CD8-positive, alpha-beta memory T cell (primary cell): Measurements from ENCODE around the gene CTNNA2. TPM values are rescaled to one million over a fixed set of nuclear protein-coding genes. Genes with fewer than 3 reads are reported as not detected.

Experiments used
- CTCF ChIA-PET: fragments of 350-600 bp; sonication (Branson Sonifier 250); formaldehyde crosslinking; loops from one replicate; lab custom pipeline; 2021; ENCODE audit warnings: antibody characterized with exemption; lab: Charles Lee
- POLR2A ChIA-PET: fragments of 350-600 bp; sonication (Branson Sonifier 250); formaldehyde crosslinking; loops from one replicate; lab custom pipeline; 2021; ENCODE audit warnings: antibody characterized with exemption; lab: Charles Lee
- DNase-seq, 5 donors: peaks; one replicate each; pipeline versions ENCODE4 v3.0.0 to v3.0.0-alpha.2; 2020 to 2022; ENCODE audit warnings: mixed read lengths in 1 of 5
- H3K27ac ChIP-seq: one replicate; pipeline ENCODE4 v1.7.0; 2013; ENCODE audit warnings: low read depth, mild to moderate bottlenecking, low read length, moderate library complexity
- H3K27me3 ChIP-seq: 2 replicates; pipeline ENCODE4 v1.7.0; 2013; ENCODE audit warnings: low read length, mild to moderate bottlenecking; ENCODE audit not compliant: insufficient read depth, poor library complexity, severe bottlenecking
- H3K36me3 ChIP-seq: 2 replicates; pipeline ENCODE4 v1.7.0; 2013; ENCODE audit warnings: mild to moderate bottlenecking, low read length, moderate library complexity; ENCODE audit not compliant: insufficient read depth
- H3K4me1 ChIP-seq: 2 replicates; pipeline ENCODE4 v1.7.0; 2013; ENCODE audit warnings: mild to moderate bottlenecking, low read length, moderate library complexity; ENCODE audit not compliant: insufficient read depth
- H3K4me3 ChIP-seq: 2 replicates; pipeline ENCODE4 v1.7.0; 2013; ENCODE audit warnings: mild to moderate bottlenecking, low read length
- H3K9me3 ChIP-seq: 2 replicates; pipeline ENCODE4 v1.7.0; 2013; ENCODE audit warnings: mild to moderate bottlenecking, low read length
- H3K27ac Mint-ChIP-seq, 8 donors: one replicate each; pipeline ENCODE4 v1.8.0; 2020 to 2021; ENCODE audit warnings: mixed read lengths in 8 of 8, mild to moderate bottlenecking in 6 of 8, inconsistent platforms in 3 of 8, moderate library complexity in 3 of 8
- H3K27me3 Mint-ChIP-seq, 2 donors: one replicate each; pipeline ENCODE4 v1.8.0; 2020 to 2021; ENCODE audit warnings: mixed read lengths in 2 of 2, mild to moderate bottlenecking in 1 of 2, moderate library complexity in 1 of 2
- H3K36me3 Mint-ChIP-seq, 3 donors: one replicate each; pipeline ENCODE4 v1.8.0; 2020 to 2021; ENCODE audit warnings: mixed read lengths in 3 of 3, inconsistent platforms in 1 of 3, mild to moderate bottlenecking in 1 of 3
- H3K4me1 Mint-ChIP-seq, 3 donors: one replicate each; pipeline ENCODE4 v1.8.0; 2020 to 2021; ENCODE audit warnings: mixed read lengths in 3 of 3, inconsistent platforms in 1 of 3, mild to moderate bottlenecking in 1 of 3
- H3K4me3 Mint-ChIP-seq, 7 donors: one replicate each; pipeline ENCODE4 v1.8.0; 2020 to 2021; ENCODE audit warnings: mixed read lengths in 7 of 7, mild to moderate bottlenecking in 6 of 7, moderate library complexity in 4 of 7, inconsistent platforms in 2 of 7
- H3K9me3 Mint-ChIP-seq, 5 donors: one replicate each; pipeline ENCODE4 v1.8.0; 2020 to 2022; ENCODE audit warnings: mixed read lengths in 5 of 5, mild to moderate bottlenecking in 3 of 5, moderate library complexity in 2 of 5, inconsistent platforms in 1 of 5
- polyA plus RNA-seq: library from polyadenylated mRNA; unstranded; fragments of 300-500 nt; fragmentation: Illumina TruSeq; gene quantifications from one replicate; pipeline ENCODE4 v1.2.3, GENCODE V29; 2021
- total RNA-seq, 2 experiments: library from RNA; stranded (reverse); gene quantifications; one replicate each; pipeline ENCODE4 v1.2.3, GENCODE V29; 2021

Gene CTNNA2
- total and polyA plus RNA-seq, 3 experiments from 2014 or later, result not detected

GRCh38 chr2:80489717-80490116 is 976.9 kb downstream of the CTNNA2 start:
- Mint-ChIP-seq H3K4me3 (no peak overlapping the region), H3K9me3 (peaks cover 0 to 17% (median 14%) of the 10 kb centered on the region in 5 donors), H3K27ac (no peak overlapping the region), H3K4me1 (no peaks in the 10 kb centered on the region), H3K27me3 (no peaks in the 10 kb centered on the region), H3K36me3 (no peaks in the 10 kb centered on the region)
- H3K36me3 ChIP-seq, result no peaks in the 10 kb centered on the region
- H3K27ac ChIP-seq, result no peak overlapping the region
- DNase-seq, result no peak
- CTCF ChIA-PET, result no interaction called here
- no peak overlapping the region for H3K4me3 ChIP-seq
- no peaks in the 10 kb centered on the region for H3K9me3 ChIP-seq
- H3K4me1 ChIP-seq, result no peaks in the 10 kb centered on the region
- H3K27me3 ChIP-seq, result no peaks in the 10 kb centered on the region
- POLR2A ChIA-PET, result no interaction called here

- Histone ChIP-seq H3K36me3 (no peaks in the 10 kb centered on the region), H3K4me3 (no peak overlapping the region), H3K27me3 (no peaks in the 10 kb centered on the region), H3K4me1 (no peaks in the 10 kb centered on the region), H3K9me3 (no peaks in the 10 kb centered on the region), H3K27ac (no peak overlapping the region)
- ChIA-PET CTCF (no interaction called here), POLR2A (no interaction called here)
- DNase-seq, result no peak
- H3K27me3 Mint-ChIP-seq, result no peaks in the 10 kb centered on the region
- H3K27ac Mint-ChIP-seq, result no peak overlapping the region
- no peaks in the 10 kb centered on the region for H3K4me1 Mint-ChIP-seq
- H3K36me3 Mint-ChIP-seq, result no peaks in the 10 kb centered on the region
- peaks cover 5 to 25% (median 20%) of the 10 kb centered on the region in 5 donors for H3K9me3 Mint-ChIP-seq
- H3K4me3 Mint-ChIP-seq, result no peak overlapping the region
These were observed 978.1 kb downstream of the CTNNA2 start for GRCh38 chr2:80490964-80491363.

- no peaks in the 10 kb centered on the region for H3K36me3 ChIP-seq
- H3K27ac ChIP-seq, result no peak overlapping the region
- H3K27me3 ChIP-seq, result no peaks in the 10 kb centered on the region
- no peaks in the 10 kb centered on the region for H3K9me3 ChIP-seq
- ChIA-PET CTCF (no interaction called here), POLR2A (no interaction called here)
- Mint-ChIP-seq H3K9me3 (peaks cover 11 to 26% (median 19%) of the 10 kb centered on the region in 5 donors), H3K4me3 (no peak overlapping the region), H3K4me1 (no peaks in the 10 kb centered on the region), H3K27ac (no peak overlapping the region), H3K36me3 (no peaks in the 10 kb centered on the region), H3K27me3 (no peaks in the 10 kb centered on the region)
- no peak overlapping the region for H3K4me3 ChIP-seq
- DNase-seq, result no peak
- no peaks in the 10 kb centered on the region for H3K4me1 ChIP-seq
These were observed 983.5 kb downstream of the CTNNA2 start for GRCh38 chr2:80496346-80496745.

GRCh38 chr2:80496775-80497174 is 983.9 kb downstream of the CTNNA2 start:
- CTCF ChIA-PET, result no interaction called here
- POLR2A ChIA-PET, result no interaction called here
- Mint-ChIP-seq H3K27ac (no peak overlapping the region), H3K4me1 (no peaks in the 10 kb centered on the region), H3K4me3 (no peak overlapping the region), H3K27me3 (no peaks in the 10 kb centered on the region), H3K36me3 (no peaks in the 10 kb centered on the region), H3K9me3 (peaks cover 11 to 26% (median 19%) of the 10 kb centered on the region in 5 donors)
- Histone ChIP-seq H3K27ac (no peak overlapping the region), H3K27me3 (no peaks in the 10 kb centered on the region), H3K36me3 (no peaks in the 10 kb centered on the region), H3K4me1 (no peaks in the 10 kb centered on the region), H3K4me3 (no peak overlapping the region), H3K9me3 (no peaks in the 10 kb centered on the region)
- no peak for DNase-seq

DNA sequence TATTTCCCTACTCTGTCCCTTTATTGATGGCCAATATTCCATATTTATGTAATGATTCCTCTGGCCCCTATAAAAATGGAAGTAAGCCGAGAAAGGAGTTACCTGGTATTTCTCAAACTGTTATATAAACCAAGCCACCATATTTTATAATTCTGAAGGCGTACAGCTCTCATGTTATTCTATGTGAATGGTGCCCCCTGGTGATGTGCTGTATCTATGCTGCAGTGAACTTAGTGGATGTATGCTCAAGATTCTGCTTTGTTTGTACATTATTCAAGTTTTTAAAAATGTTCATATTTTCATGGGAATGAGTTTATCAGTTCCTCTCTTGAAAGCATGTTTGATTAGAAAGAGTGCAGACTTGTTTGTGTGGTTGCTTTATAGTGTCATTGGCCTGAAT is 986.2 kb downstream of the CTNNA2 start:
- DNase-seq, result no peak
- CTCF ChIA-PET, result no interaction called here
- H3K4me1 Mint-ChIP-seq, result no peaks in the 10 kb centered on the region

DNA sequence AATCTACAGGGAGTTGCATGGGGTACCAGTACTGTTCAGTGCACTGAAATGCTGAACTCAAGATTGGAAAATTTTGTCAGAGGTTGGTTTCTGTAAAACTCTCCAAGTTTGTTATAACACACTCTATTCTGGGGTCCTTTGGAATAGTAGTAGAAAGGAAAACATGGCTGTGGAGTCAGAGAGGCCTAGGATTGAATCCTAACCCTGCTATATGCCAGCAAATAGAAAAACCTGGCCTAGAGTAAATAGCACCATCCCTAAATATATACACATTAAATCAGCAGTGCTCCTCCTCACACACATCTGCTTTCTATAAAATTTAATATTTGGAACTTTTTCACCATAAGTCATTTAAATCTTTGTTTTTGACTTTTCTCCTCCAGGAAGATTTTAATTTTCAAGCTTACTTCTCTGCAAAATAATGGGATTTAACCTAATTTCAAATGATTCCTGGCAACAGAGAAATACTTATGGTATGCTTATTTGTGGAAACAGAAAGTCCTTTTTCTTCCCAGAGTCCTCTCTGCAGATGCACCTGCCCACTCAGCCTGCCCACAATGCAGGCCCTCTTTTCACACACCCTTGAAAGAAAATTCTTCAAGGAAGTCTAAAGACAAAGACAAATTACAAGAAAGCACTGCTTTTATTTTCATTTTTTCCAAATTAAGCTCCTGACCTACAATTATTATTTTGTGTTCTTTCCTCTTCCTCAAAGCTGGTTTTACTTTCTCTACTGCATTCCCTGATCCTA is 989.2 kb downstream of the CTNNA2 start:
- no peak overlapping the region for H3K27ac ChIP-seq
- POLR2A ChIA-PET, result no interaction called here
- DNase-seq, result no peak
- H3K27me3 Mint-ChIP-seq, result no peaks in the 10 kb centered on the region
- H3K36me3 ChIP-seq, result no peaks in the 10 kb centered on the region
- no peaks in the 10 kb centered on the region for H3K27me3 ChIP-seq
- no peaks in the 10 kb centered on the region for H3K36me3 Mint-ChIP-seq
- no peak overlapping the region for H3K27ac Mint-ChIP-seq
- H3K9me3 Mint-ChIP-seq, result peaks cover 3 to 18% (median 9%) of the 10 kb centered on the region in 5 donors
- H3K4me1 Mint-ChIP-seq, result no peaks in the 10 kb centered on the region
- no peak overlapping the region for H3K4me3 Mint-ChIP-seq
- no peak overlapping the region for H3K4me3 ChIP-seq
- CTCF ChIA-PET, result no interaction called here
- H3K4me1 ChIP-seq, result no peaks in the 10 kb centered on the region
- H3K9me3 ChIP-seq, result no peaks in the 10 kb centered on the region

More for the DNA sequence above, 986.2 kb downstream of the CTNNA2 start:
- peaks cover 11 to 19% (median 11%) of the 10 kb centered on the region in 5 donors for H3K9me3 Mint-ChIP-seq
- Histone ChIP-seq H3K27ac (no peak overlapping the region), H3K36me3 (no peaks in the 10 kb centered on the region), H3K9me3 (no peaks in the 10 kb centered on the region), H3K4me3 (no peak overlapping the region), H3K27me3 (no peaks in the 10 kb centered on the region), H3K4me1 (no peaks in the 10 kb centered on the region)
- H3K4me3 Mint-ChIP-seq, result no peak overlapping the region
- no peak overlapping the region for H3K27ac Mint-ChIP-seq
- no peaks in the 10 kb centered on the region for H3K27me3 Mint-ChIP-seq
- no peaks in the 10 kb centered on the region for H3K36me3 Mint-ChIP-seq
- POLR2A ChIA-PET, result no interaction called here

GRCh38 chr2:80506563-80506962 is 993.7 kb downstream of the CTNNA2 start:
- ChIA-PET CTCF (no interaction called here), POLR2A (no interaction called here)
- Mint-ChIP-seq H3K27ac (no peak overlapping the region), H3K36me3 (no peaks in the 10 kb centered on the region), H3K27me3 (no peaks in the 10 kb centered on the region), H3K4me3 (no peak overlapping the region), H3K4me1 (no peaks in the 10 kb centered on the region), H3K9me3 (peaks cover 2 to 22% (median 7%) of the 10 kb centered on the region in 5 donors)
- no peak overlapping the region for H3K27ac ChIP-seq
- no peaks in the 10 kb centered on the region for H3K4me1 ChIP-seq
- no peaks in the 10 kb centered on the region for H3K27me3 ChIP-seq
- no peak for DNase-seq
- no peak overlapping the region for H3K4me3 ChIP-seq
- H3K9me3 ChIP-seq, result no peaks in the 10 kb centered on the region
- no peaks in the 10 kb centered on the region for H3K36me3 ChIP-seq

- no peak overlapping the region for H3K4me3 Mint-ChIP-seq
- no peaks in the 10 kb centered on the region for H3K27me3 Mint-ChIP-seq
- DNase-seq, result no peak
- no peaks in the 10 kb centered on the region for H3K4me1 ChIP-seq
- ChIA-PET CTCF (no interaction called here), POLR2A (no interaction called here)
- H3K36me3 ChIP-seq, result no peaks in the 10 kb centered on the region
- no peaks in the 10 kb centered on the region for H3K27me3 ChIP-seq
- no peaks in the 10 kb centered on the region for H3K4me1 Mint-ChIP-seq
- no peak overlapping the region for H3K4me3 ChIP-seq
- no peaks in the 10 kb centered on the region for H3K36me3 Mint-ChIP-seq
- no peak overlapping the region for H3K27ac Mint-ChIP-seq
- no peaks in the 10 kb centered on the region for H3K9me3 ChIP-seq
- H3K9me3 Mint-ChIP-seq, result peaks cover 0 to 21% (median 7%) of the 10 kb centered on the region in 5 donors
- H3K27ac ChIP-seq, result no peak overlapping the region
These were observed 997.9 kb downstream of the CTNNA2 start for GRCh38 chr2:80510716-80511115.
